ACC112 (cell line): ENCODE measurements around the gene GP9.
"Not testable (repeated sequence)": the region's sequence is repeated elsewhere in the genome, so short reads cannot be mapped to it uniquely, and the experiment has no call there.

Source experiments
- H2AFZ ChIP-seq: fragments of 200-600 bp; sonication (generic); one replicate; pipeline ENCODE4 v1.6.0; 2017; ENCODE audit warnings: antibody characterized with exemption, low read length; ENCODE audit not compliant: unreplicated experiment
- H3K27ac ChIP-seq: fragments of 200-600 bp; sonication (generic); 2 replicates; pipeline ENCODE4 v1.5.1; 2014; ENCODE audit warnings: low read depth, mild to moderate bottlenecking, antibody characterized with exemption, low read length, moderate library complexity
- H3K27me3 ChIP-seq: fragments of 200-600 bp; sonication (generic); 2 replicates; pipeline ENCODE4 v1.6.1; 2014; ENCODE audit warnings: mild to moderate bottlenecking, antibody characterized with exemption, low read length, moderate library complexity, mixed read lengths; ENCODE audit not compliant: insufficient read depth
- H3K36me3 ChIP-seq: fragments of 200-600 bp; sonication (generic); 2 replicates; pipeline ENCODE4 v1.6.1; 2016; ENCODE audit warnings: mild to moderate bottlenecking, antibody characterized with exemption, low read length, moderate library complexity, mixed read lengths; ENCODE audit not compliant: insufficient read depth
- H3K4me1 ChIP-seq: fragments of 200-600 bp; sonication (generic); one replicate; pipeline ENCODE4 v1.6.1; 2016; ENCODE audit warnings: low read length, mixed read lengths; ENCODE audit not compliant: insufficient read depth, unreplicated experiment, control insufficient read depth
- H3K4me3 ChIP-seq: fragments of 200-600 bp; sonication (generic); 2 replicates; pipeline ENCODE4 v1.5.1; 2014; ENCODE audit warnings: mild to moderate bottlenecking, low read depth, low read length
- H3K79me2 ChIP-seq: fragments of 200-600 bp; sonication (generic); one replicate; pipeline ENCODE4 v1.6.0; 2016; ENCODE audit warnings: low read length; ENCODE audit not compliant: control insufficient read depth, unreplicated experiment, insufficient read depth

Gene GP9

DNA sequence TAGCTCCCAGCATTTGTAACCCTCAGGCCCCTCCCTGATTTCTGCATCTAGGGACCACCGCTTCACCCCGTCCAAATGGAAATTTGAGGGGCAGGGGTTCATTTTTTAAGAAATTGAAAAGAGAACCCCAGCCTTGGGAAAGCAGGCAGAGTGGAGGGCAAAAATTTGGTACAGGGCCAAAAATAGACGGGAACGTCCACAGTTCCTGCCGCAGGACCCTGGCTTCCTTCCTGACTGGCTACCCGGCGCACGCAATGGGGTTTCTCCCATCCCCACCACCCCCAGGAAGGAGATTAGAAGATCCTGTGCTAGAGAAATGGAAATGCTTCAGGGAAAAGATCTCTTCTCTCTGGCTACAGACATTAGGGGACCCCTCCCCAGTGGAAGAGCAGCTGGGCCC lies 20.9 kb downstream of the GP9 start:
- no peaks in the 10 kb centered on the region for H3K27me3 ChIP-seq
- H3K4me1 ChIP-seq: peaks cover 4% of the 10 kb centered on the region
- H3K27ac ChIP-seq: no peak overlapping the region
- H2AFZ ChIP-seq: no peak overlapping the region
- H3K36me3 ChIP-seq: no peaks in the 10 kb centered on the region
- no peaks in the 10 kb centered on the region for H3K79me2 ChIP-seq
- no peak overlapping the region for H3K4me3 ChIP-seq

- Histone ChIP-seq H3K27me3 (no peaks in the 10 kb centered on the region), H3K79me2 (no peaks in the 10 kb centered on the region), H3K27ac (no peak overlapping the region), H3K4me1 (peaks cover 1% of the 10 kb centered on the region), H3K36me3 (no peaks in the 10 kb centered on the region), H3K4me3 (no peak overlapping the region), H2AFZ (no peak overlapping the region)
Measured at GRCh38 chr3:129082026-129082425, 21.4 kb downstream of the GP9 start.

- Histone ChIP-seq H3K27me3 (no peaks in the 10 kb centered on the region), H3K27ac (no peak overlapping the region), H2AFZ (no peak overlapping the region)
Measured at GRCh38 chr3:129084501-129084900, 23.9 kb downstream of the GP9 start.

GRCh38 chr3:129085165-129085715 lies 24.7 kb downstream of the GP9 start:
- no peak overlapping the region for H2AFZ ChIP-seq
- no peaks in the 10 kb centered on the region for H3K79me2 ChIP-seq
- H3K27ac ChIP-seq: no peak overlapping the region
- H3K36me3 ChIP-seq: no peaks in the 10 kb centered on the region
- H3K4me1 ChIP-seq: peaks cover 4% of the 10 kb centered on the region
- no peak overlapping the region for H3K4me3 ChIP-seq
- no peaks in the 10 kb centered on the region for H3K27me3 ChIP-seq

More at GRCh38 chr3:129084501-129084900, 23.9 kb downstream of the GP9 start:
- Histone ChIP-seq H3K79me2 (no peaks in the 10 kb centered on the region), H3K4me3 (no peak overlapping the region), H3K36me3 (no peaks in the 10 kb centered on the region), H3K4me1 (peaks cover 4% of the 10 kb centered on the region)

GRCh38 chr3:129085818-129086217 lies 25.2 kb downstream of the GP9 start:
- Histone ChIP-seq H3K27me3 (no peaks in the 10 kb centered on the region), H3K36me3 (no peaks in the 10 kb centered on the region), H3K27ac (no peak overlapping the region), H3K79me2 (no peaks in the 10 kb centered on the region), H2AFZ (no peak overlapping the region), H3K4me3 (no peak overlapping the region), H3K4me1 (peaks cover 4% of the 10 kb centered on the region)

DNA sequence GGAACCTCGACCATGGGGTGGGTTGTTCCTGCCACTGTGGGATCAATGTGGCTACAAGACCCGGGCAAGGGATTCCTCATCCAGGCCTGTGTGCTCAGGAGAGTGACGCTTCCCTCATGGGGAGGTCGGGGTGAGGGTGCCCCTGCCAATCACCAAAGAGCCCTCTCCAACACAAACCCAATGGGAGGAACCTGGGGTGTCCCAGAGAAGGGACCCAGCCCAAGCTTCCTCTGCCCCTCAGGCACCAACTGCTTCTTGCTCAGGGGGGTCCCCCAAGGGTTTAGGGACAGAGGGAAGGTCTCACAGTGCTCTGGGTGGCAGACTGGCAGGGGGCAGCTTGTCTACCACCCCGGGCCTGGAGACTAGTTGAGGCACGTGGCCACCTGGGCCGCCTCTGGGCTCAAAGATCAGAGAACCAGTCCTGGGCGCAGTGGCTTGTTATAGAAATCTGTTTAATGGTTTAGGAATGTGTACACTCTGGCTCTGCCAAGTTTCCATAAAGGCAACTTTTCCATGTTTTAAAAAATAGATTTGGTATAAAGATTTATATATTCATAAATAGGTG lies 26.6 kb downstream of the GP9 start:
- Histone ChIP-seq H3K27ac (no peak overlapping the region), H3K36me3 (no peaks in the 10 kb centered on the region), H3K4me3 (no peak overlapping the region), H2AFZ (no peak overlapping the region), H3K4me1 (peaks cover 4% of the 10 kb centered on the region), H3K27me3 (no peaks in the 10 kb centered on the region), H3K79me2 (no peaks in the 10 kb centered on the region)

GRCh38 chr3:129087904-129088303 lies 27.3 kb downstream of the GP9 start:
- H3K36me3 ChIP-seq, H3K27ac ChIP-seq, H2AFZ ChIP-seq, H3K4me3 ChIP-seq, H3K79me2 ChIP-seq, H3K4me1 ChIP-seq, H3K27me3 ChIP-seq: not testable (repeated sequence)

- not testable (repeated sequence) for H3K4me1 ChIP-seq, H3K79me2 ChIP-seq, H2AFZ ChIP-seq, H3K27me3 ChIP-seq, H3K36me3 ChIP-seq, H3K4me3 ChIP-seq, H3K27ac ChIP-seq
Measured at GRCh38 chr3:129088312-129088711, 27.7 kb downstream of the GP9 start.

DNA sequence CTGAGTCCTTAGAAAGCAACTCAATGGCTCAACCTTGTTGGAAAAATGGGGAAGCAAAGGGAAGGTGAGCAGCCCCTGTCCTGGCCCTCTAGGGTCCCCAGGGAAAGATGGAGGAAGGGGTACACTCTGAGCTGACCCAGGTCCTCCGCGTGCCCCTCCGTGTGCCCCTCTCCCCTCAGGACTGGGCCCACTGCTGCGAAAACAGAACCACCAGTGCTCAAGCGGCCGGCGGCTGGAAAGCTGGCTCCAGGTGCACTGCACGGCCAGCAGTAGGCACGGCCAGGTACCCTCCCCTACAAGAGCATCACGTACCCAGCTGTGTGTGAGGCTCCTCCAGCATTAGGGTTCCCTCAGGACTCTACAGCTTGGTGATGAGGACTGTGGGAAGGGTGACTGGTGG lies 34.7 kb downstream of the GP9 start:
- Histone ChIP-seq H3K36me3 (peaks cover 3% of the 10 kb centered on the region; the same call in 1 of the 2 replicates), H3K27ac (no peak overlapping the region), H3K27me3 (no peaks in the 10 kb centered on the region), H3K4me3 (no peak overlapping the region), H3K79me2 (peaks cover 13% of the 10 kb centered on the region), H3K4me1 (no peaks in the 10 kb centered on the region), H2AFZ (no peak overlapping the region)

GRCh38 chr3:129100274-129100673 lies 39.7 kb downstream of the GP9 start:
- H2AFZ ChIP-seq: no peak overlapping the region
- H3K27ac ChIP-seq: no peak overlapping the region
- H3K27me3 ChIP-seq: no peaks in the 10 kb centered on the region
- peaks cover 13% of the 10 kb centered on the region for H3K79me2 ChIP-seq
- peaks cover 3% of the 10 kb centered on the region; the same call in 1 of the 2 replicates for H3K36me3 ChIP-seq
- no peaks in the 10 kb centered on the region for H3K4me1 ChIP-seq
- no peak overlapping the region for H3K4me3 ChIP-seq

- Histone ChIP-seq H3K27me3 (no peaks in the 10 kb centered on the region), H3K79me2 (peaks cover 16% of the 10 kb centered on the region), H3K27ac (no peak overlapping the region), H3K36me3 (peaks cover 3% of the 10 kb centered on the region; the same call in 1 of the 2 replicates), H3K4me1 (no peaks in the 10 kb centered on the region), H2AFZ (no peak overlapping the region), H3K4me3 (no peak overlapping the region)
Measured at GRCh38 chr3:129101370-129102138, 41.0 kb downstream of the GP9 start.
